Measurements from ENCODE around the gene PPA1.

- TF ChIP-seq EP300 (IDR thresholded peaks at IDR 0.05) = no peak
- TF ChIP-seq, protein P1, sequence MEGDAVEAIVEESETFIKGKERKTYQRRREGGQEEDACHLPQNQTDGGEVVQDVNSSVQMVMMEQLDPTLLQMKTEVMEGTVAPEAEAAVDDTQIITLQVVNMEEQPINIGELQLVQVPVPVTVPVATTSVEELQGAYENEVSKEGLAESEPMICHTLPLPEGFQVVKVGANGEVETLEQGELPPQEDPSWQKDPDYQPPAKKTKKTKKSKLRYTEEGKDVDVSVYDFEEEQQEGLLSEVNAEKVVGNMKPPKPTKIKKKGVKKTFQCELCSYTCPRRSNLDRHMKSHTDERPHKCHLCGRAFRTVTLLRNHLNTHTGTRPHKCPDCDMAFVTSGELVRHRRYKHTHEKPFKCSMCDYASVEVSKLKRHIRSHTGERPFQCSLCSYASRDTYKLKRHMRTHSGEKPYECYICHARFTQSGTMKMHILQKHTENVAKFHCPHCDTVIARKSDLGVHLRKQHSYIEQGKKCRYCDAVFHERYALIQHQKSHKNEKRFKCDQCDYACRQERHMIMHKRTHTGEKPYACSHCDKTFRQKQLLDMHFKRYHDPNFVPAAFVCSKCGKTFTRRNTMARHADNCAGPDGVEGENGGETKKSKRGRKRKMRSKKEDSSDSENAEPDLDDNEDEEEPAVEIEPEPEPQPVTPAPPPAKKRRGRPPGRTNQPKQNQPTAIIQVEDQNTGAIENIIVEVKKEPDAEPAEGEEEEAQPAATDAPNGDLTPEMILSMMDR (IDR thresholded peaks at IDR 0.05) = no peak
- no peak for TF ChIP-seq POLR2A (IDR thresholded peaks at IDR 0.05)
Measured at GRCh38 chr10:70186571-70186970, 46.7 kb downstream of the PPA1 start.
